Measurements from ENCODE around the gene ENPP3.

DNA sequence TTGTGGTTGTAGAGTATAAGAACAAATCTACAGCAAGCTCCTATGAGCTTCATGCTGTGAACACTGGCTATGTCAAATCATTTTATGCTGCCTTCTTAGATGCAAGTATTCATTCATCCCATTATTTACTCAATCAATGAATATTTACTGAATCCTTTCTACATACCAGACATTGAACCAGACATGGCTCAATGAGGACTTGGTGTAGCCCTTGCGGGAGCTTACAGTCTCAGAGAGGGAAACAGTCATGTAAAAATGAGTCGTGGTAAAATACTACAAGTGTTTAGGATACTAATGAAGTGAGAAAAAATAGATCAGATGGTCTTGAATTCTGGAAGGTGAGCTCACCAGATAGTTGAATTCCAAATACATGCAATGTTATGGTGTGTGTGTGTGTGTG is 125.9 kb downstream of the ENPP3 start:
- no peak for TF ChIP-seq EZH2phosphoT487 (IDR thresholded peaks at IDR 0.05; ENCODE audit: borderline replicate concordance, low read length)
- TF ChIP-seq, protein P1, sequence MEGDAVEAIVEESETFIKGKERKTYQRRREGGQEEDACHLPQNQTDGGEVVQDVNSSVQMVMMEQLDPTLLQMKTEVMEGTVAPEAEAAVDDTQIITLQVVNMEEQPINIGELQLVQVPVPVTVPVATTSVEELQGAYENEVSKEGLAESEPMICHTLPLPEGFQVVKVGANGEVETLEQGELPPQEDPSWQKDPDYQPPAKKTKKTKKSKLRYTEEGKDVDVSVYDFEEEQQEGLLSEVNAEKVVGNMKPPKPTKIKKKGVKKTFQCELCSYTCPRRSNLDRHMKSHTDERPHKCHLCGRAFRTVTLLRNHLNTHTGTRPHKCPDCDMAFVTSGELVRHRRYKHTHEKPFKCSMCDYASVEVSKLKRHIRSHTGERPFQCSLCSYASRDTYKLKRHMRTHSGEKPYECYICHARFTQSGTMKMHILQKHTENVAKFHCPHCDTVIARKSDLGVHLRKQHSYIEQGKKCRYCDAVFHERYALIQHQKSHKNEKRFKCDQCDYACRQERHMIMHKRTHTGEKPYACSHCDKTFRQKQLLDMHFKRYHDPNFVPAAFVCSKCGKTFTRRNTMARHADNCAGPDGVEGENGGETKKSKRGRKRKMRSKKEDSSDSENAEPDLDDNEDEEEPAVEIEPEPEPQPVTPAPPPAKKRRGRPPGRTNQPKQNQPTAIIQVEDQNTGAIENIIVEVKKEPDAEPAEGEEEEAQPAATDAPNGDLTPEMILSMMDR (IDR thresholded peaks at IDR 0.05; ENCODE audit: low read depth, low read length, poor library complexity, severe bottlenecking), result no peak
